H1 (cell line): ENCODE results near the gene IRF5. TPM values are rescaled to one million over a fixed set of nuclear protein-coding genes. Genes with fewer than 3 reads are reported as not detected.

ENCODE experiments used
- CTCF ChIA-PET: fragments of 300-600 bp; sonication (Branson Sonifier 250); formaldehyde crosslinking; loops from one replicate; lab custom pipeline; 2021; ENCODE audit not compliant: partially characterized antibody; lab: Charles Lee
- POLR2A ChIA-PET: fragments of 300-600 bp; sonication (Branson Sonifier 250); formaldehyde crosslinking; loops from one replicate; lab custom pipeline; 2021; ENCODE audit warnings: inconsistent platforms; ENCODE audit not compliant: partially characterized antibody; lab: Charles Lee
- DNase-seq, 2 experiments: peaks; one replicate each; pipeline versions ENCODE4 v3.0.0 to v3.0.0-alpha.2; 2010 to 2022; ENCODE audit warnings: low spot score in 2 of 2, low read depth in 1 of 2, mixed read lengths in 1 of 2
- FAIRE-seq: peaks from 2 replicates; lab custom pipeline; 2011; peaks lifted over from hg19 to GRCh38; lab: Jason Lieb, UNC
- H2AFZ ChIP-seq: 2 replicates; pipeline ENCODE4 v1.8.1; 2012; ENCODE audit warnings: low read length, inconsistent platforms
- H2AK5ac ChIP-seq: 2 replicates; pipeline ENCODE4 v1.6.1; 2013; ENCODE audit warnings: low read depth, low read length
- H2BK120ac ChIP-seq: replicated peaks from 2 replicates; pipeline ENCODE3; 2013; ENCODE audit warnings: low read depth, low read length, inconsistent platforms
- H2BK12ac ChIP-seq: 2 replicates; pipeline ENCODE4 v1.6.1; 2013; ENCODE audit warnings: low read depth, low read length
- H2BK15ac ChIP-seq: 2 replicates; pipeline ENCODE4 v1.6.1; 2013; ENCODE audit warnings: low read length
- H2BK20ac ChIP-seq: 2 replicates; pipeline ENCODE4 v1.6.1; 2013; ENCODE audit warnings: low read length
- H2BK5ac ChIP-seq: 2 replicates; pipeline ENCODE4 v1.6.1; 2013; ENCODE audit warnings: low read depth, low read length
- H3K14ac ChIP-seq: 2 replicates; pipeline ENCODE4 v1.6.1; 2013; ENCODE audit warnings: inconsistent platforms; ENCODE audit not compliant: insufficient read length
- H3K18ac ChIP-seq: 2 replicates; pipeline ENCODE4 v1.6.1; 2013; ENCODE audit warnings: low read length; ENCODE audit errors: extremely low read depth
- H3K23ac ChIP-seq: 2 replicates; pipeline ENCODE4 v1.6.1; 2013; ENCODE audit warnings: inconsistent platforms; ENCODE audit not compliant: insufficient read length
- H3K23me2 ChIP-seq: 2 replicates; pipeline ENCODE4 v1.6.1; 2013; ENCODE audit warnings: low read depth, low read length
- H3K27ac ChIP-seq: 2 replicates; pipeline ENCODE4 v1.6.1; 2011; ENCODE audit warnings: low read depth, low read length, inconsistent platforms
- H3K27me3 ChIP-seq, 4 experiments: replicated peaks in 1 of 4; 1 replicate in 1 of 4; 2 replicates in 3 of 4; pipeline versions ENCODE4 v1.6.1 to v1.8.1; 2011 to 2013; ENCODE audit warnings: low read length in 3 of 4, mild to moderate bottlenecking in 3 of 4, inconsistent platforms in 2 of 4, mixed read lengths in 2 of 4, moderate library complexity in 1 of 4; ENCODE audit not compliant: control insufficient read depth in 3 of 4, insufficient read depth in 3 of 4; ENCODE audit errors: extremely low read depth in 1 of 4
- H3K36me3 ChIP-seq, 4 experiments: 2 replicates each; pipeline versions ENCODE4 v1.6.1 to v1.8.1; 2011 to 2013; ENCODE audit warnings: mild to moderate bottlenecking in 4 of 4, low read length in 3 of 4, moderate library complexity in 2 of 4, control low read depth in 1 of 4, inconsistent platforms in 1 of 4; ENCODE audit not compliant: insufficient read depth in 4 of 4, control insufficient read depth in 2 of 4
- H3K4ac ChIP-seq: replicated peaks from 2 replicates; pipeline ENCODE3; 2013; ENCODE audit warnings: low read length, low read depth, mixed read lengths, inconsistent platforms; ENCODE audit not compliant: insufficient read length
- H3K4me1 ChIP-seq, 4 experiments: replicated peaks in 1 of 4; 1 replicate in 1 of 4; 2 replicates in 3 of 4; pipeline versions ENCODE4 v1.6.1 to v1.8.1; 2011 to 2013; ENCODE audit warnings: low read length in 3 of 4, inconsistent platforms in 2 of 4, mixed read lengths in 1 of 4; ENCODE audit not compliant: insufficient read depth in 4 of 4, control insufficient read depth in 3 of 4
- H3K4me2 ChIP-seq, 2 experiments: 2 replicates each; pipeline versions ENCODE4 v1.6.1 to v1.8.1; 2011 to 2013; ENCODE audit warnings: low read depth in 2 of 2, low read length in 2 of 2, control low read depth in 1 of 2, inconsistent platforms in 1 of 2, mild to moderate bottlenecking in 1 of 2; ENCODE audit not compliant: insufficient read depth in 1 of 2
- H3K4me3 ChIP-seq, 4 experiments: fragments of 200-600, 300-600 bp in 1 of 4; sonication (generic), shearing (Covaris generic), sonication (Bioruptor Twin) in 1 of 4; 2 replicates each; pipeline versions ENCODE4 v1.5.1 to v1.8.1; 2011 to 2016; ENCODE audit warnings: low read length in 4 of 4, low read depth in 3 of 4, control low read depth in 2 of 4, inconsistent platforms in 2 of 4, mild to moderate bottlenecking in 2 of 4, mixed read lengths in 1 of 4, moderate library complexity in 1 of 4; ENCODE audit not compliant: insufficient read depth in 2 of 4; ENCODE audit errors: extremely low read depth in 1 of 4
- H3K56ac ChIP-seq: replicated peaks from 2 replicates; pipeline ENCODE3; 2013; ENCODE audit warnings: low read depth, mild to moderate bottlenecking, mixed read lengths, low read length, inconsistent platforms; ENCODE audit not compliant: insufficient read length
- H3K79me1 ChIP-seq: 2 replicates; pipeline ENCODE4 v1.6.1; 2013; ENCODE audit warnings: low read depth, low read length, control low read depth
- H3K79me2 ChIP-seq, 2 experiments: 2 replicates each; pipeline versions ENCODE4 v1.6.1 to v1.8.1; 2012 to 2013; ENCODE audit warnings: low read length in 2 of 2, mild to moderate bottlenecking in 2 of 2, inconsistent platforms in 1 of 2; ENCODE audit not compliant: insufficient read depth in 2 of 2, control insufficient read depth in 1 of 2
- H3K9ac ChIP-seq, 4 experiments: replicated peaks in 1 of 4; 1 replicate in 1 of 4; 2 replicates in 3 of 4; pipeline versions ENCODE4 v1.6.1 to v1.8.1; 2011 to 2013; ENCODE audit warnings: low read depth in 3 of 4, low read length in 3 of 4, control low read depth in 2 of 4, mild to moderate bottlenecking in 2 of 4, moderate library complexity in 2 of 4, inconsistent platforms in 1 of 4; ENCODE audit errors: extremely low read depth in 1 of 4
- H3K9me3 ChIP-seq, 2 experiments: 2 replicates each; pipeline versions ENCODE4 v1.6.1 to v1.8.1; 2012 to 2013; ENCODE audit warnings: mild to moderate bottlenecking in 2 of 2, moderate library complexity in 2 of 2, control low read depth in 1 of 2, inconsistent platforms in 1 of 2, low read depth in 1 of 2, low read length in 1 of 2, mixed read lengths in 1 of 2; ENCODE audit not compliant: insufficient read depth in 2 of 2
- H4K20me1 ChIP-seq, 2 experiments: replicated peaks in 1 of 2; 2 replicates each; pipeline versions ENCODE3 to v1.8.1; 2011 to 2013; ENCODE audit warnings: inconsistent platforms in 2 of 2, low read length in 2 of 2, mild to moderate bottlenecking in 1 of 2; ENCODE audit not compliant: insufficient read depth in 2 of 2, control insufficient read depth in 1 of 2
- H4K5ac ChIP-seq: 2 replicates; pipeline ENCODE4 v1.6.1; 2013; ENCODE audit warnings: low read length, low read depth, mixed read lengths, inconsistent platforms; ENCODE audit not compliant: insufficient read length
- H4K8ac ChIP-seq: 2 replicates; pipeline ENCODE4 v1.8.0; 2013; ENCODE audit warnings: mild to moderate bottlenecking, moderate library complexity, low read length, inconsistent platforms; ENCODE audit not compliant: insufficient read depth; ENCODE audit errors: extremely low read depth
- H4K91ac ChIP-seq: replicated peaks from 2 replicates; pipeline ENCODE3; 2013; ENCODE audit warnings: low read length, mixed read lengths, inconsistent platforms; ENCODE audit not compliant: insufficient read length
- BCL11A ChIP-seq, 2 experiments: IDR thresholded peaks; one replicate each; pipeline ENCODE4 v1.6.1; 2011; ENCODE audit warnings: low read depth in 2 of 2, low read length in 2 of 2, mild to moderate bottlenecking in 2 of 2
- CEBPB ChIP-seq: IDR thresholded peaks from 2 replicates; pipeline ENCODE4 v1.6.1; 2012; ENCODE audit warnings: low read depth, low read length
- JUN ChIP-seq: IDR thresholded peaks from 2 replicates; pipeline ENCODE4 v1.6.1; 2011; ENCODE audit warnings: low read depth, mild to moderate bottlenecking, improper control_type of control experiment, low read length
- RBBP5 ChIP-seq: IDR thresholded peaks from 2 replicates; pipeline ENCODE4 v1.7.1; 2012; ENCODE audit warnings: low read depth, mild to moderate bottlenecking, inconsistent platforms, low read length, moderate library complexity, borderline replicate concordance
- SP4 ChIP-seq: IDR thresholded peaks from 2 replicates; pipeline ENCODE4 v1.6.1; 2012; ENCODE audit warnings: low read length, inconsistent platforms
- SRF ChIP-seq: IDR thresholded peaks from 2 replicates; pipeline ENCODE4 v1.6.1; 2011; ENCODE audit warnings: mild to moderate bottlenecking, low read depth, low read length, moderate library complexity
- TAF1 ChIP-seq: IDR thresholded peaks from 2 replicates; pipeline ENCODE4 v1.6.1; 2011; ENCODE audit warnings: mild to moderate bottlenecking, low read depth, low read length
- TCF12 ChIP-seq: IDR thresholded peaks from 2 replicates; pipeline ENCODE4 v1.6.1; 2011; ENCODE audit warnings: low read depth, mild to moderate bottlenecking, low read length
- WGBS, 2 experiments: shearing (Covaris generic) in 1 of 2; methylation state at CpG; one replicate each; pipeline versions ENCODE4 v1.1.6 to v1.1.7; 2013 to 2015; ENCODE audit warnings: low lambda C conversion rate in 2 of 2, mixed read lengths in 2 of 2, inconsistent platforms in 1 of 2, low coverage in 1 of 2, missing lambda C conversion rate in 1 of 2; ENCODE audit not compliant: insufficient replicate concordance in 2 of 2, insufficient coverage in 1 of 2, insufficient read length in 1 of 2; ENCODE audit errors: extremely low coverage in 1 of 2, missing lambda C conversion rate in 1 of 2; 5-methylcytosine and 5-hydroxymethylcytosine counted together
- polyA plus RNA-seq, 7 experiments: library from polyadenylated mRNA; depleted of rRNA in 3 of 7; stranded (reverse) in 5 of 7; unstranded in 2 of 7; fragments of >200 nt in 5 of 7; fragments of 200-250 nt in 2 of 7; gene quantifications; 1 replicate in 5 of 7; 2 replicates in 1 of 7; 4 replicates in 1 of 7; pipeline versions ENCODE4 v1.2.1 to v1.2.3, GENCODE V29; 2011 to 2013; ENCODE audit warnings: missing spikeins in 2 of 7, mixed read lengths in 2 of 7
- total RNA-seq: library from RNA; stranded (reverse); fragmentation: NEBNext Ultra II Directional; extraction: Animal tissue kit (Norgen Biotek cat#: 25700); gene quantifications from 2 replicates; pipeline ENCODE4 v1.2.1, GENCODE V29; 2021

The IRF5 gene
- total and polyA plus RNA-seq, 2 of the 8 experiments (the other 6 are each of a cell fraction or from before 2014, with no cell fraction given) = 0.28 to 1.1 TPM

- H2BK5ac ChIP-seq = no peak overlapping the region
- DNase-seq = no peak
- no peak overlapping the region for H3K4me2 ChIP-seq
- peak overlapping the region; percentile 21; the same call in 1 of the 2 replicates for H4K8ac ChIP-seq
- no peak overlapping the region for H3K23ac ChIP-seq
- H3K4ac ChIP-seq = no peak overlapping the region
- POLR2A ChIA-PET = interaction anchor here (0.9 to 1.9 kb wide), 2 partner anchors 10 to 17 kb away, joined by 3 to 8 read pairs; no protein-coding TSS in a partner anchor
- no peak overlapping the region for H3K14ac ChIP-seq
- no peak overlapping the region for H3K27ac ChIP-seq
- H4K91ac ChIP-seq = no peak overlapping the region
- H3K4me1 ChIP-seq = peaks cover 0 to 3% (median 0%) of the 10 kb centered on the region in 4 experiments; a peak in 1 of 7 replicates
- no peaks in the 10 kb centered on the region for H3K79me2 ChIP-seq
- H3K18ac ChIP-seq = no peak overlapping the region
- H3K9ac ChIP-seq = no peak overlapping the region
- H2BK12ac ChIP-seq = no peak overlapping the region
- no peak overlapping the region for H2AFZ ChIP-seq
- no peak overlapping the region for H3K4me3 ChIP-seq
- H2BK120ac ChIP-seq = no peak overlapping the region
- peaks cover 11 to 29% (median 18%) of the 10 kb centered on the region in 4 experiments for H3K27me3 ChIP-seq
- no peak overlapping the region for H2BK20ac ChIP-seq
- 0 out of 2 replicates have a peak overlapping the region, but pooled peaks have one; percentile 49 for H2BK15ac ChIP-seq
- H3K56ac ChIP-seq = no peak overlapping the region
- no peak overlapping the region for H2AK5ac ChIP-seq
- TF ChIP-seq JUN (no peak), TCF12 (no peak), TAF1 (no peak), CEBPB (no peak), SP4 (no peak), BCL11A (IDR thresholded peaks at IDR 0.05; ENCODE audit: low read depth in 2 of 2, low read length in 2 of 2) (no peak), RBBP5 (no peak), SRF (no peak)
- TF ChIP-seq, all 59 proteins: peak for 0
- Histone ChIP-seq H4K5ac (no peak overlapping the region), H3K23me2 (peaks cover 4% of the 10 kb centered on the region; the same call in 1 of the 2 replicates), H4K20me1 (no peaks in the 10 kb centered on the region), H3K79me1 (no peaks in the 10 kb centered on the region), H3K36me3 (no peaks in the 10 kb centered on the region), H3K9me3 (peaks cover 5% of the 10 kb centered on the region in 2 experiments; a peak in 2 of 4 replicates)
- WGBS, 2 experiments = 96% methylated on average over 4 of the region's 4 CpGs; no CpG with 5 or more reads in 1 of the 2 experiments
- no peak for FAIRE-seq
- CTCF ChIA-PET = interaction anchor here (0.6 to 2.5 kb wide), 6 partner anchors 10 to 159 kb away, joined by 3 to 16 read pairs (median 4); no protein-coding TSS in a partner anchor
Observed at GRCh38 chr7:128932862-128933179, 4.9 kb upstream of the IRF5 start.
